Thyroid gland (tissue), 4 donors: ENCODE results near the gene ZPBP2. TPM values are rescaled to one million over a fixed set of nuclear protein-coding genes. Genes with fewer than 3 reads are reported as not detected.
"Not testable (repeated sequence)": the region's sequence is repeated elsewhere in the genome, so short reads cannot be mapped to it uniquely, and the experiment has no call there.

Experiments used
- DNase-seq, 2 donors: peaks; one replicate each; pipeline ENCODE4 v3.0.0-alpha.2; 2019
- H3K27ac ChIP-seq, 3 donors: fragments of 200-600 bp; sonication (generic); 1 replicate in 2 of 3; 2 replicates in 1 of 3; pipeline ENCODE4 v1.5.1; 2016 to 2019; ENCODE audit warnings: mild to moderate bottlenecking in 1 of 3, moderate library complexity in 1 of 3
- H3K27me3 ChIP-seq: fragments of 200-600 bp; sonication (generic); one replicate; pipeline ENCODE4 v1.5.1; 2019
- H3K36me3 ChIP-seq, 2 donors: fragments of 200-600 bp; sonication (generic); one replicate each; pipeline ENCODE4 v1.5.1; 2016 to 2019
- H3K4me1 ChIP-seq, 2 donors: fragments of 200-600 bp; sonication (generic); one replicate each; pipeline ENCODE4 v1.5.1; 2017 to 2019
- H3K4me3 ChIP-seq, 3 donors: fragments of 200-600 bp; sonication (generic); replicated peaks in 1 of 3; 1 replicate in 2 of 3; 2 replicates in 1 of 3; pipeline ENCODE4 v1.5.1; 2016; ENCODE audit warnings: mild to moderate bottlenecking in 1 of 3
- H3K9me3 ChIP-seq: fragments of 200-600 bp; sonication (generic); one replicate; pipeline ENCODE4 v1.5.1; 2017
- CTCF ChIP-seq, 6 experiments: fragments of 200-600 bp in 3 of 6; fragments of 450-650 bp in 3 of 6; sonication (generic) in 3 of 6; IDR thresholded peaks; one replicate each; pipeline ENCODE4 v1.5.1; 2016 to 2019; ENCODE audit warnings: antibody characterized with exemption in 6 of 6, mild to moderate bottlenecking in 2 of 6, inconsistent platforms in 1 of 6, moderate library complexity in 1 of 6
- POLR2A ChIP-seq, 2 donors: fragments of 450-650 bp; IDR thresholded peaks; one replicate each; pipeline ENCODE4 v1.6.1; 2017; ENCODE audit warnings: antibody characterized with exemption in 2 of 2, mild to moderate bottlenecking in 2 of 2, moderate library complexity in 1 of 2
- WGBS, 2 donors: methylation state at CpG; one replicate each; pipeline ENCODE4 v1.1.5; 2017; 5-methylcytosine and 5-hydroxymethylcytosine counted together
- intact Hi-C: fragments of 100-400 bp; cut with DNase I; formaldehyde crosslinking; loops from one replicate; pipeline ENCODE4 v1.15.1; 2023
- total RNA-seq, 4 donors: library from RNA; depleted of rRNA; stranded (reverse); fragments of >200 nt; gene quantifications; one replicate each; pipeline ENCODE4 v1.2.3, GENCODE V29; 2016

The ZPBP2 gene
- total RNA-seq, 4 donors from 2014 or later = 0.40 TPM; not detected in 3

GRCh38 chr17:39852239-39852638 is 15.8 kb upstream of the ZPBP2 start:
- H3K36me3 ChIP-seq = no peaks in the 10 kb centered on the region
- no peak overlapping the region for H3K27ac ChIP-seq
- no peak overlapping the region for H3K4me3 ChIP-seq
- no peaks in the 10 kb centered on the region for H3K27me3 ChIP-seq
- intact Hi-C loops = no loop called here
- 36 to 52% methylated on average over 3 of the region's 3 CpGs for WGBS, 2 donors
- TF ChIP-seq POLR2A (IDR thresholded peaks at IDR 0.05) (no peak), CTCF (IDR thresholded peaks at IDR 0.05) (no peak)
- H3K4me1 ChIP-seq = peaks cover 7 to 20% of the 10 kb centered on the region in 2 donors
- no peaks in the 10 kb centered on the region for H3K9me3 ChIP-seq
- no peak for DNase-seq

GRCh38 chr17:39854909-39855308 is 13.1 kb upstream of the ZPBP2 start:
- no peak overlapping the region for H3K27ac ChIP-seq
- H3K4me3 ChIP-seq = no peak overlapping the region
- intact Hi-C loops = no loop called here
- no peaks in the 10 kb centered on the region for H3K27me3 ChIP-seq
- WGBS, 2 donors = 74 to 77% methylated on average over 2 of the region's 2 CpGs
- H3K4me1 ChIP-seq = no peaks in the 10 kb centered on the region
- H3K36me3 ChIP-seq = no peaks in the 10 kb centered on the region
- no peak for DNase-seq
- H3K9me3 ChIP-seq = no peaks in the 10 kb centered on the region
- TF ChIP-seq POLR2A (IDR thresholded peaks at IDR 0.05) = no peak
- no peak for TF ChIP-seq CTCF (IDR thresholded peaks at IDR 0.05)

- intact Hi-C loops, H3K36me3 ChIP-seq, H3K27ac ChIP-seq, H3K27me3 ChIP-seq, H3K9me3 ChIP-seq, H3K4me3 ChIP-seq, DNase-seq, H3K4me1 ChIP-seq: not testable (repeated sequence)
- WGBS, 2 donors = 88 to 95% methylated on average over 9 of the region's 9 CpGs
Measured at GRCh38 chr17:39855911-39856649, 11.9 kb upstream of the ZPBP2 start.

- H3K27me3 ChIP-seq = no peaks in the 10 kb centered on the region
Measured at GRCh38 chr17:39861235-39861634, 6.8 kb upstream of the ZPBP2 start.

GRCh38 chr17:39863244-39863917 is 4.6 kb upstream of the ZPBP2 start:
- H3K9me3 ChIP-seq = no peaks in the 10 kb centered on the region
- H3K27ac ChIP-seq = no peak overlapping the region
- no peaks in the 10 kb centered on the region for H3K27me3 ChIP-seq
- WGBS, 2 donors = 71 to 76% methylated on average over 7 of the region's 7 CpGs
- H3K36me3 ChIP-seq = no peaks in the 10 kb centered on the region
- intact Hi-C loops = loop anchor here (10.0 kb wide), 1 partner anchor 239 kb away; the partner anchor contains the start of gene PPP1R1B
- DNase-seq = no peak
- peaks cover 0 to 6% of the 10 kb centered on the region in 2 donors for H3K4me1 ChIP-seq
- H3K4me3 ChIP-seq = no peak overlapping the region
- TF ChIP-seq CTCF (IDR thresholded peaks at IDR 0.05) (no peak), POLR2A (IDR thresholded peaks at IDR 0.05) (no peak)

More at GRCh38 chr17:39861235-39861634, 6.8 kb upstream of the ZPBP2 start:
- Histone ChIP-seq H3K4me1 (peaks cover 0 to 6% of the 10 kb centered on the region in 2 donors), H3K27ac (no peak overlapping the region), H3K9me3 (no peaks in the 10 kb centered on the region), H3K4me3 (no peak overlapping the region), H3K36me3 (no peaks in the 10 kb centered on the region)
- TF ChIP-seq CTCF (IDR thresholded peaks at IDR 0.05) (no peak), POLR2A (IDR thresholded peaks at IDR 0.05) (no peak)
- WGBS, 2 donors = 85 to 93% methylated on average over 5 of the region's 5 CpGs
- DNase-seq = no peak
- intact Hi-C loops = loop anchor here (10.0 kb wide), 1 partner anchor 236 kb away; the partner anchor contains the start of gene PPP1R1B
